Choroid plexus epithelial cell (primary cell): ENCODE measurements around the gene ZNF778.
A peak's percentile ranks its signal among the peaks of the same experiment; 100 is the strongest.

ENCODE experiments used
- DNase-seq: peaks from one replicate; pipeline ENCODE4 v3.0.0-alpha.2; 2010; ENCODE audit warnings: low read depth
- H3K4me3 ChIP-seq: 2 replicates; pipeline ENCODE4 v1.5.1; 2011; ENCODE audit warnings: low read depth, mild to moderate bottlenecking, control low read depth, low read length, moderate library complexity
- CTCF ChIP-seq: conservative IDR thresholded peaks from 2 replicates; pipeline ENCODE4 v1.5.1; 2011; ENCODE audit warnings: low read depth, mild to moderate bottlenecking, control low read depth, inconsistent platforms, low read length, moderate library complexity

Gene ZNF778

GRCh38 chr16:89198417-89199240, 18.9 kb upstream of the ZNF778 start:
- no peak for DNase-seq
- no peak overlapping the region for H3K4me3 ChIP-seq
- no peak for TF ChIP-seq CTCF

- TF ChIP-seq CTCF, result no peak
- H3K4me3 ChIP-seq, result no peak overlapping the region
- DNase-seq, result no peak
These were observed 18.0 kb upstream of the ZNF778 start for GRCh38 chr16:89199241-89200123.

- no peak for DNase-seq
- no peak for TF ChIP-seq CTCF
- no peak within 1 kb of the TSS for H3K4me3 ChIP-seq
These were observed 17.2 kb upstream of the ZNF778 start, which contains the start of gene SLC22A31 for GRCh38 chr16:89200124-89200849. Gene SLC22A31, minus strand, starts transcription at chr16:89200537. Its CDS starts 36 bp downstream, at chr16:89200501.

- no peak overlapping the region for H3K4me3 ChIP-seq
- no peak for TF ChIP-seq CTCF
- DNase-seq, result no peak
These were observed 16.6 kb upstream of the ZNF778 start for GRCh38 chr16:89200850-89201411.

- no peak overlapping the region for H3K4me3 ChIP-seq
- TF ChIP-seq CTCF, result no peak
- peak; percentile 57 for DNase-seq
These were observed 15.8 kb upstream of the ZNF778 start for GRCh38 chr16:89201439-89202377.
